Sciatic nerve (tissue), 2 donors: ENCODE measurements around the gene ACP2. TPM values are rescaled to one million over a fixed set of nuclear protein-coding genes. Genes with fewer than 3 reads are reported as not detected.

ENCODE experiments used
- ATAC-seq: fragments of 200-7000 bp; cut with Tn5 transposase; one replicate; pipeline ENCODE4 v1.9.1; 2020; ENCODE audit warnings: mild to moderate bottlenecking, moderate library complexity
- DNase-seq: peaks from one replicate; pipeline ENCODE4 v3.0.0-alpha.2; 2020; ENCODE audit warnings: low spot score
- intact Hi-C: fragments of 100-400 bp; cut with DNase I; formaldehyde crosslinking; loops from one replicate; pipeline ENCODE4 v1.14.2; 2022
- total RNA-seq: library from RNA; stranded (reverse); fragmentation: NEBNext Ultra II Directional; extraction: Animal tissue kit (Norgen Biotek cat#: 25700); gene quantifications from one replicate; pipeline ENCODE4 v1.2.1, GENCODE V29; 2021
- donor health status: DM: no; HTN: no; CAD: no.
- donor health status: DM: no; HTN: no; CAD: no.

ACP2 gene
- total RNA-seq, 1 donor from 2014 or later: 35.7 TPM

- ATAC-seq (no peak), DNase-seq (no peak)
- intact Hi-C loops: no loop called here
Measured at GRCh38 chr11:47249378-47249715, 733 bp upstream of the ACP2 start.

- ATAC-seq (peak; percentile 43), DNase-seq (no peak)
- intact Hi-C loops: no loop called here
Measured at GRCh38 chr11:47248304-47248663, 330 bp downstream of the ACP2 start.

GRCh38 chr11:47247502-47247901 lies 1.1 kb downstream of the ACP2 start:
- intact Hi-C loops: no loop called here
- ATAC-seq (no peak), DNase-seq (no peak)

GRCh38 chr11:47245611-47246357 lies 2.8 kb downstream of the ACP2 start:
- intact Hi-C loops: no loop called here
- ATAC-seq (no peak), DNase-seq (no peak)

GRCh38 chr11:47244448-47245350 lies 3.9 kb downstream of the ACP2 start:
- no peak for DNase-seq
- ATAC-seq: peak; percentile 7
- intact Hi-C loops: no loop called here

GRCh38 chr11:47243454-47243853 lies 5.2 kb downstream of the ACP2 start:
- intact Hi-C loops: no loop called here
- ATAC-seq (no peak), DNase-seq (no peak)

- intact Hi-C loops: no loop called here
- no peak for DNase-seq
- ATAC-seq: no peak
Measured at GRCh38 chr11:47242596-47243192, 5.9 kb downstream of the ACP2 start.

- intact Hi-C loops: no loop called here
- no peak for ATAC-seq
Measured at GRCh38 chr11:47241841-47242301, 6.7 kb downstream of the ACP2 start.

GRCh38 chr11:47239852-47240251 lies 8.8 kb downstream of the ACP2 start:
- intact Hi-C loops: no loop called here
- DNase-seq (no peak), ATAC-seq (no peak)

More at GRCh38 chr11:47241841-47242301, 6.7 kb downstream of the ACP2 start:
- no peak for DNase-seq

GRCh38 chr11:47236482-47236881 lies 12.1 kb downstream of the ACP2 start:
- intact Hi-C loops: no loop called here
- ATAC-seq (no peak), DNase-seq (no peak)

GRCh38 chr11:47235163-47235562 lies 13.5 kb downstream of the ACP2 start:
- no peak for DNase-seq
- ATAC-seq: no peak
- intact Hi-C loops: no loop called here

- ATAC-seq: peak; percentile 39
Measured at GRCh38 chr11:47234669-47235100, 13.9 kb downstream of the ACP2 start.

GRCh38 chr11:47233989-47234668 lies 14.5 kb downstream of the ACP2 start:
- DNase-seq (no peak), ATAC-seq (peak; percentile 82)
- intact Hi-C loops: no loop called here

More at GRCh38 chr11:47234669-47235100, 13.9 kb downstream of the ACP2 start:
- intact Hi-C loops: no loop called here
- no peak for DNase-seq

GRCh38 chr11:47233051-47233450 lies 15.6 kb downstream of the ACP2 start:
- ATAC-seq: no peak
- intact Hi-C loops: no loop called here
- DNase-seq: no peak

- intact Hi-C loops: no loop called here
- DNase-seq (no peak), ATAC-seq (no peak)
Measured at GRCh38 chr11:47229161-47229560, 19.5 kb downstream of the ACP2 start.

GRCh38 chr11:47225552-47226400 lies 22.8 kb downstream of the ACP2 start:
- intact Hi-C loops: no loop called here
- no peak for ATAC-seq

GRCh38 chr11:47222696-47223095 lies 25.9 kb downstream of the ACP2 start:
- DNase-seq (no peak), ATAC-seq (no peak)
- intact Hi-C loops: no loop called here

More at GRCh38 chr11:47225552-47226400, 22.8 kb downstream of the ACP2 start:
- no peak for DNase-seq

- ATAC-seq (no peak), DNase-seq (no peak)
- intact Hi-C loops: no loop called here
Measured at GRCh38 chr11:47220401-47220821, 28.2 kb downstream of the ACP2 start.
